BE2C (cell line): ENCODE results near the gene KCTD10. TPM values are rescaled to one million over a fixed set of nuclear protein-coding genes. Genes with fewer than 3 reads are reported as not detected.

Source experiments
- DNase-seq: peaks from one replicate; pipeline ENCODE4 v3.0.0-alpha.2; 2020
- H3K27me3 ChIP-seq: fragments of 250-450 bp; sonication (Bioruptor Pico); 2 replicates; pipeline ENCODE4 v1.5.1; 2020; ENCODE audit warnings: mild to moderate bottlenecking
- H3K36me3 ChIP-seq: fragments of 250-450 bp; sonication (Bioruptor Pico); 2 replicates; pipeline ENCODE4 v1.5.1; 2020; ENCODE audit warnings: mild to moderate bottlenecking
- H3K4me1 ChIP-seq: fragments of 250-450 bp; sonication (Bioruptor Pico); 2 replicates; pipeline ENCODE4 v1.5.1; 2020
- H3K4me3 ChIP-seq: 2 replicates; pipeline ENCODE4 v1.5.1; 2011; ENCODE audit warnings: low read depth, low read length
- H3K9me3 ChIP-seq: fragments of 250-450 bp; sonication (Bioruptor Pico); 2 replicates; pipeline ENCODE4 v1.5.1; 2020
- polyA plus RNA-seq: library from polyadenylated mRNA; unstranded; fragments of >200 nt; gene quantifications from one replicate; pipeline ENCODE4 v1.2.1, GENCODE V29; 2012; ENCODE audit warnings: low read depth, missing spikeins; ENCODE audit not compliant: insufficient read length, insufficient read depth
- TF ChIP-seq, protein P1 (sequence below): IDR thresholded peaks from 2 replicates; pipeline ENCODE4 v1.5.1; 2012; ENCODE audit warnings: mild to moderate bottlenecking, low read depth, low read length

The KCTD10 gene, protein sequence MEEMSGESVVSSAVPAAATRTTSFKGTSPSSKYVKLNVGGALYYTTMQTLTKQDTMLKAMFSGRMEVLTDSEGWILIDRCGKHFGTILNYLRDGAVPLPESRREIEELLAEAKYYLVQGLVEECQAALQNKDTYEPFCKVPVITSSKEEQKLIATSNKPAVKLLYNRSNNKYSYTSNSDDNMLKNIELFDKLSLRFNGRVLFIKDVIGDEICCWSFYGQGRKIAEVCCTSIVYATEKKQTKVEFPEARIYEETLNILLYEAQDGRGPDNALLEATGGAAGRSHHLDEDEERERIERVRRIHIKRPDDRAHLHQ
- 69.5 TPM for polyA plus RNA-seq

DNA sequence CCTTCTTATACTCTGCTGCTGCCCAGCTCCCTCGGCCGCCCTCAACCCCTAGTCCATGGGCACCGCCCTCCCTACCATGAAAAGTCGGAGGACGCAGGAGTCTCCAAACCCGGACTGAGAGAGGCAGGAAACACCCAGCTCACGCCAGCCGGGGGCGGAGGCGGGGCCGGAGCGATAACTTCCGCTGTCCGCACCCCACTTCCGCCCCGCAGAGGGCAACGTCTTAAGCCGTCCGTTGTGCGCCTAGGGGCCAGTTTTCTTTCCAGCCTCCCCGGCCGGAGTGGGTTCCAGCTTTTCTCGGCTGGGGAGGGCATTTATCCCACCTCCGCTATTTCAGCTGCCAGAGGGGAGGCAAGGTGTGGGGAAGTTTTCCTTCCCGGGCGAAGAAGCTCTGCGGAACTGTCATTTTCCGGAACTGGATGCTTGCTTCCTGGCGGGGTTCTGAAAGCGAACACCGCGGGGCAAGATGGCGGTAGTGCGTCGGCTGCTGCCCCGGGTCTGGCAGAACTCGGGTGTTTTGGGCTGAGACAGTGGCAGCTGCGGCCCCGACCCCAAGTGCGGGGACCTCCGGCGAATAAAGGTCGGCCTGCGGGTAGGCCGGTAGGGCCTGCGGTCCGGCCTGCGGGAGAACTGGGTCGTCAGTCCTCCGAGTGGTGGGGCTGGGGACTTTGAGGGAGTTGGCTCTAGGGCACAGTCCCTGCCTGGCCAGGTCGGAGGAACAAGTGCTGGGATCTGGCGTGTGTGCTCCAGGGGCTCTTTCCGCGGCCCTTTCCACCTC lies at the start of gene KCTD10, which contains the start of gene UBE3B:
TSS of gene KCTD10 (minus strand) at position 116 of the 778 bp plus-strand sequence. CDS start at position 78, 38 bp downstream.
TSS of gene UBE3B (plus strand) at position 450 of the 778 bp plus-strand sequence. CDS start 5,918 bp downstream, outside the sequence.
- Histone ChIP-seq H3K4me1 (no peaks in the 10 kb centered on the region; the same call in 1 of the 2 replicates), H3K36me3 (no peaks in the 10 kb centered on the region), H3K9me3 (no peaks in the 10 kb centered on the region), H3K4me3 (peak within 1 kb of the TSS; percentile 84), H3K27me3 (no peaks in the 10 kb centered on the region)
- TF ChIP-seq, protein P1, sequence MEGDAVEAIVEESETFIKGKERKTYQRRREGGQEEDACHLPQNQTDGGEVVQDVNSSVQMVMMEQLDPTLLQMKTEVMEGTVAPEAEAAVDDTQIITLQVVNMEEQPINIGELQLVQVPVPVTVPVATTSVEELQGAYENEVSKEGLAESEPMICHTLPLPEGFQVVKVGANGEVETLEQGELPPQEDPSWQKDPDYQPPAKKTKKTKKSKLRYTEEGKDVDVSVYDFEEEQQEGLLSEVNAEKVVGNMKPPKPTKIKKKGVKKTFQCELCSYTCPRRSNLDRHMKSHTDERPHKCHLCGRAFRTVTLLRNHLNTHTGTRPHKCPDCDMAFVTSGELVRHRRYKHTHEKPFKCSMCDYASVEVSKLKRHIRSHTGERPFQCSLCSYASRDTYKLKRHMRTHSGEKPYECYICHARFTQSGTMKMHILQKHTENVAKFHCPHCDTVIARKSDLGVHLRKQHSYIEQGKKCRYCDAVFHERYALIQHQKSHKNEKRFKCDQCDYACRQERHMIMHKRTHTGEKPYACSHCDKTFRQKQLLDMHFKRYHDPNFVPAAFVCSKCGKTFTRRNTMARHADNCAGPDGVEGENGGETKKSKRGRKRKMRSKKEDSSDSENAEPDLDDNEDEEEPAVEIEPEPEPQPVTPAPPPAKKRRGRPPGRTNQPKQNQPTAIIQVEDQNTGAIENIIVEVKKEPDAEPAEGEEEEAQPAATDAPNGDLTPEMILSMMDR = no peak
- peak; percentile 94 for DNase-seq

DNA sequence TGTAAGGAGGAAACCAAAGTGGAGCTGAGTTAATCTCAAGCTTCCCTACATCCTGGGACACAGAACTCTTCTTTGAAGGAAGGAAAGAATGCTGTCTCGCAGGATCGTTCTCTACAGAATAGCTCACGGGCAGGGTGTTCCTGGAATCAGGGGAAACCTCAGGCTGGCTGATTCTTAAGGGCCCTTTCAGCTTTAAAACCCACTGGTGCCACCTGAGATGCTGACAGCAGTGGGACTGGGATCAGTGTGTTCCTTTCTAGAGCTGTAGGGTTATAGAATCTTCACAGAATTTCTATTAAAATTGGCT lies 48.1 kb upstream of the KCTD10 start:
- Histone ChIP-seq H3K9me3 (no peaks in the 10 kb centered on the region), H3K36me3 (peaks cover 7% of the 10 kb centered on the region), H3K4me3 (no peak overlapping the region), H3K27me3 (no peaks in the 10 kb centered on the region), H3K4me1 (peaks cover 55% of the 10 kb centered on the region)
- TF ChIP-seq, protein P1 = no peak
- no peak for DNase-seq

DNA sequence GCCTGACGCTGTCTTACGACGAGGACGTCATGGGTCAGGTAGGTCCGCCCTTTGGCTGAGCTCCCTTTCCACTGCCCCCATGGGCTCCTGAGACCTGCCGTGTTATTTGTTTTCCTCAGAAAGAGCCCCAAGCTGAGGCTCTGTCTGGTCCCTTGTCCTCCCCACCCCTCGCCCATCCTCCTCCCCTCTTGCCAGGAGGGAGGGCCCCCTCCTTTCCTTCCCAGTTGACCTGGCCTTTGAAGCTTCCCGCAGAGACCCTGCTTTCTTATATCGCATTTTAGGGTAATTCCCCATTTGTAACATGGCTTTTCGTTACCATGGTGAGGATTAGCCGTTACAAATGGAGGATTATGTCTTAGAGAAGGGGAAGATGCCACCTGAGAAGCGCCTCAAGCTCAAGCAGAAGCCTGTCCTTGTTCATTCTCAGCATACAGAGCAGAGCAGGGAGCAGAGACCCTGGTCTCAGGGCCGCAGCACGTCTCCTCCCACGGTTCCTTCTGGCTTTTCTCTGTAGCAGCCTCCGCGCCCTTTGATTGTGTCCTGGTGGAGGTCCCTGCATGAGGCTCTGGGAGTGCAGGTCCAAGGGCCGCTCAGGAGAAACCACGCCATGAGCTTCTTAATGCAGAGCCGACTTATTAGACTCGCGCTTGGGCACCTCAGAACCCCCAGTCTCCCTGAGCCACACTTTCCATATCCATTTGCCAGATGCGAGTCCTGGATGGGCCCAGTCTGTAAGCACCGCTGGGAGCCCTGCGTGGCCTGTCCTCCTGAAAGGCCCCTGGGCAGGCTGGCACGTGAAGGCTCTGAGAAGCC lies 47.6 kb upstream of the KCTD10 start:
- Histone ChIP-seq H3K36me3 (peaks cover 7% of the 10 kb centered on the region), H3K4me3 (no peak overlapping the region), H3K9me3 (no peaks in the 10 kb centered on the region), H3K4me1 (peaks cover 55% of the 10 kb centered on the region), H3K27me3 (no peaks in the 10 kb centered on the region)
- DNase-seq = no peak
- TF ChIP-seq, protein P1 = no peak

DNA sequence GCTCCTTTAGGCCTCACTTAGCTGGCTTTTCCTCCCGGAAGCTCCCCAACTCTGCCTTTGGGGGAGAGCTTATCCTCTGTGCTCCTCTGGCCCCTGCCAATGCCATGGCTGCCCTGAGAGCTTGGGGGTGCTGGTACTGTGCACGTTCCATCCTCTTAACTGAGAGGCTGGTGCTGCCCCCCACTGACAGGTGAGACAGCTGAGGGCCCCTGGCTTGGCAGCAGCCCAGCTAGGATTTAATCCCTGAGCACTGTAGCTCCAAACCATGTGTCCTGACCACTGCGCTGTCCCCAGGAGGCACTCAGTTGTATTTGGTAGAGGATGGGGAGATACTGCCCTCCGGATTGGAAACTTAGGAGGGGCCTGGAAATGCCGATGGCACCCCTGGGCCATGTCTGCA lies 46.4 kb upstream of the KCTD10 start:
- H3K27me3 ChIP-seq = no peaks in the 10 kb centered on the region
- H3K4me1 ChIP-seq = peaks cover 59% of the 10 kb centered on the region
- no peak overlapping the region for H3K4me3 ChIP-seq
- no peaks in the 10 kb centered on the region for H3K9me3 ChIP-seq
- no peak for DNase-seq
- peaks cover 7% of the 10 kb centered on the region for H3K36me3 ChIP-seq
- TF ChIP-seq, protein P1 = no peak

DNA sequence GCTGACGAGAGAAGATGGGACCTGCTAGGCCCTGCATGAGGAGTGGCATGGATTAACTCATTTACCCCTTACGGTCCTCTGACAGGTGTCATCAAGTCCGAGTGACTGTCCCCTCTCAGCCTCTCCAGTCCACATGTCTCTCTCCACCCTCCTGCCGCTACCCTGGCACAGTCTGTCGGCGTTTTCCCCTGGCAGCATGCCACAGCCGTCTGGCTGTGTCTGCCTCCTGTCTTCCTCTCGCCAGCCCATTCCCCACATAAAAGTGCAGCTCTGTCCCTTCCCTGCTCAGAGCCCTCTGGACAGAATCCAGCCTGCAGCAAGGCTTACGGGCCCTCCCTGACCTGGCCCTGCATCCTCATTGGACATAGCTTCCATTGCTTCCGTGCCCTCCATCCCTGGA lies 46.0 kb upstream of the KCTD10 start:
- peak; percentile 89 for DNase-seq
- Histone ChIP-seq H3K9me3 (no peaks in the 10 kb centered on the region), H3K4me1 (peaks cover 63% of the 10 kb centered on the region), H3K36me3 (peaks cover 7% of the 10 kb centered on the region), H3K27me3 (no peaks in the 10 kb centered on the region), H3K4me3 (no peak overlapping the region)
- TF ChIP-seq, protein P1 = no peak
